HCT116 (cell line): ENCODE results near the gene ERGIC1.

Source experiments
- CBX3 ChIP-seq: IDR thresholded peaks from 2 replicates; pipeline ENCODE4 v1.6.1; 2012; ENCODE audit warnings: low read depth
- CEBPB ChIP-seq: IDR thresholded peaks from 2 replicates; pipeline ENCODE4 v1.6.1; 2012; ENCODE audit warnings: low read depth
- EGR1 ChIP-seq: IDR thresholded peaks from 2 replicates; pipeline ENCODE4 v1.6.1; 2012; ENCODE audit warnings: low read depth
- EZH2 ChIP-seq: fragments of 200-600 bp; sonication (generic); IDR thresholded peaks from 2 replicates; pipeline ENCODE4 v1.6.1; 2017; ENCODE audit warnings: antibody characterized with exemption, mixed run types
- EZH2phosphoT487 ChIP-seq: fragments of 200-600 bp; IDR thresholded peaks from 2 replicates; pipeline ENCODE4 v1.6.1; 2018; ENCODE audit warnings: antibody characterized with exemption, borderline replicate concordance
- JUND ChIP-seq: IDR thresholded peaks from 2 replicates; pipeline ENCODE4 v1.6.1; 2012
- POLR2A ChIP-seq: IDR thresholded peaks from 2 replicates; pipeline ENCODE4 v1.7.0; 2011; ENCODE audit warnings: borderline replicate concordance; ENCODE audit not compliant: insufficient read depth, insufficient read length; ENCODE audit errors: extremely low read depth
- RAD21 ChIP-seq: IDR thresholded peaks from 2 replicates; pipeline ENCODE4 v1.6.1; 2012; ENCODE audit warnings: low read depth, mild to moderate bottlenecking
- SIN3A ChIP-seq: IDR thresholded peaks from 2 replicates; pipeline ENCODE4 v1.6.1; 2012; ENCODE audit warnings: low read depth
- SP1 ChIP-seq: IDR thresholded peaks from 2 replicates; pipeline ENCODE4 v1.6.1; 2012; ENCODE audit warnings: low read depth
- YY1 ChIP-seq: IDR thresholded peaks from 2 replicates; pipeline ENCODE4 v1.6.1; 2011; ENCODE audit warnings: low read length, low read depth, moderate library complexity, mild to moderate bottlenecking; ENCODE audit not compliant: insufficient replicate concordance; ENCODE audit errors: extremely low read depth
- TF ChIP-seq, protein P1 (sequence below), 3 experiments: fragments of 200-600 bp in 1 of 3; sonication (generic) in 1 of 3; IDR thresholded peaks in 2 of 3; conservative IDR thresholded peaks in 1 of 3; 2 replicates each; pipeline ENCODE4 v1.5.1; 2012 to 2017; ENCODE audit warnings: low read depth in 2 of 3, low read length in 2 of 3, antibody characterized with exemption in 1 of 3, borderline replicate concordance in 1 of 3, control low read depth in 1 of 3, mild to moderate bottlenecking in 1 of 3, mixed read lengths in 1 of 3, mixed run types in 1 of 3, moderate library complexity in 1 of 3; ENCODE audit not compliant: insufficient read depth in 1 of 3
- TF ChIP-seq, protein P2 (sequence below): IDR thresholded peaks from 2 replicates; pipeline ENCODE4 v1.6.1; 2012

DNA sequence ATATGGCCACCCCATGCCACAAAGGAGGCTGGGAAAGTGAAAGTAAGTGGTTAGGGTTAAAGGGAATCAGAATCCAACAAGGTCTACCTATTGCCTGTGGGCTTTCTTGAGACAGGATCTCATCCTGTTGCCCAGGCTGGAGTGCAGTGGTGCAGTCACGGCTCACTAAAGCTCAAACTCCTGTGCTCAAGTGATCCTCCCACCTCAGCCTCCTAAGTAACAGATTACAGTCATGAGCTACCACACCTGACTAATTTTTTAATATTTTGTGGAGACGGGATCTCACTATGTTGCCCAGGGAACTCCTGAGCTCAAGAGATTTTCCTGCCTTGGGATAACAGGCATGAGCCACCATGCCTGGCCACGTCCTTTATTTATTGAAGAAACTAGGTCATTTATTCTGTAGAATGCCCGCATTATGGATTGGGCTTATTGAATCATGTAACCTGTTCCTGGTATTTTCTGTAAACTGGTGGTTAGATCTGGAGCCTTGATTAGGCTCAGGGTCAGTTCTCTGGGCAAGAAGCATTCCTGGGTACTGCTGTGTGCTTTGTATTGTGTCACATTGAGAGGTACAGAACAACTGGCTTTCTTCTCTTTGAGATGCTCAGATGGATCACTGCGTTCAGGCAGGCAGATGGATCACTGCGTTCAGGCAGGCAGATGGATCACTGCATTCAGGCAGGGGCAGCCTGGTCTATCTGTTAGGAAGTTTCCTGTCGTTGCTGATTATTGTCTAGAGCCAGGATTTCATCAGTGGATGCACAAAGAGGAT is 41.6 kb downstream of the ERGIC1 start:
- TF ChIP-seq, protein P1, sequence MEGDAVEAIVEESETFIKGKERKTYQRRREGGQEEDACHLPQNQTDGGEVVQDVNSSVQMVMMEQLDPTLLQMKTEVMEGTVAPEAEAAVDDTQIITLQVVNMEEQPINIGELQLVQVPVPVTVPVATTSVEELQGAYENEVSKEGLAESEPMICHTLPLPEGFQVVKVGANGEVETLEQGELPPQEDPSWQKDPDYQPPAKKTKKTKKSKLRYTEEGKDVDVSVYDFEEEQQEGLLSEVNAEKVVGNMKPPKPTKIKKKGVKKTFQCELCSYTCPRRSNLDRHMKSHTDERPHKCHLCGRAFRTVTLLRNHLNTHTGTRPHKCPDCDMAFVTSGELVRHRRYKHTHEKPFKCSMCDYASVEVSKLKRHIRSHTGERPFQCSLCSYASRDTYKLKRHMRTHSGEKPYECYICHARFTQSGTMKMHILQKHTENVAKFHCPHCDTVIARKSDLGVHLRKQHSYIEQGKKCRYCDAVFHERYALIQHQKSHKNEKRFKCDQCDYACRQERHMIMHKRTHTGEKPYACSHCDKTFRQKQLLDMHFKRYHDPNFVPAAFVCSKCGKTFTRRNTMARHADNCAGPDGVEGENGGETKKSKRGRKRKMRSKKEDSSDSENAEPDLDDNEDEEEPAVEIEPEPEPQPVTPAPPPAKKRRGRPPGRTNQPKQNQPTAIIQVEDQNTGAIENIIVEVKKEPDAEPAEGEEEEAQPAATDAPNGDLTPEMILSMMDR (IDR thresholded peaks at IDR 0.05 in 2 of 3, conservative IDR thresholded peaks at IDR 0.05 in 1 of 3; ENCODE audit: borderline replicate concordance in 1 of 3, insufficient read depth in 1 of 3, low read depth in 2 of 3, low read length in 2 of 3), result no peak
- TF ChIP-seq CBX3, result no peak
- TF ChIP-seq CEBPB, result no peak
- no peak for TF ChIP-seq SIN3A
- TF ChIP-seq EZH2, result no peak
- TF ChIP-seq POLR2A, result no peak
- no peak for TF ChIP-seq EZH2phosphoT487
- TF ChIP-seq, protein P2, sequence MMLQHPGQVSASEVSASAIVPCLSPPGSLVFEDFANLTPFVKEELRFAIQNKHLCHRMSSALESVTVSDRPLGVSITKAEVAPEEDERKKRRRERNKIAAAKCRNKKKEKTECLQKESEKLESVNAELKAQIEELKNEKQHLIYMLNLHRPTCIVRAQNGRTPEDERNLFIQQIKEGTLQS, result no peak
- no peak for TF ChIP-seq YY1
- TF ChIP-seq JUND, result no peak
- no peak for TF ChIP-seq EGR1
- no peak for TF ChIP-seq SP1
- no peak for TF ChIP-seq RAD21
